ENCODE data around the gene METTL1.

GRCh38 chr12:57793920-57794319, 22.0 kb upstream of the METTL1 start:
- no peak for TF ChIP-seq CTCF (IDR thresholded peaks at IDR 0.05)
- no peak for TF ChIP-seq POLR2A (IDR thresholded peaks at IDR 0.05)
